Endothelial cell of umbilical vein (primary cell): ENCODE measurements around the gene TMEM81. TPM values are rescaled to one million over a fixed set of nuclear protein-coding genes. Genes with fewer than 3 reads are reported as not detected.

Source experiments
- BruUV-seq: library from RNA; stranded (reverse); fragments of 400-500 nt; replicated peaks from 2 replicates; lab custom pipeline; 2021; lab: Mats Ljungman, UMichigan
- CTCF ChIA-PET: fragments of 300-600, 350-600 bp; sonication (Branson Sonifier 250); formaldehyde crosslinking; loops from one replicate; lab custom pipeline; 2021; ENCODE audit warnings: antibody characterized with exemption, inconsistent platforms; lab: Charles Lee
- POLR2A ChIA-PET: fragments of 300-600, 350-600 bp; sonication (Branson Sonifier 250); formaldehyde crosslinking; loops from one replicate; lab custom pipeline; 2021; ENCODE audit warnings: antibody characterized with exemption, inconsistent platforms; lab: Charles Lee
- DNase-seq: peaks from one replicate; pipeline ENCODE4 v3.0.0-alpha.2; 2011; ENCODE audit warnings: low read depth, low spot score
- FAIRE-seq: peaks from 2 replicates; lab custom pipeline; 2011; peaks lifted over from hg19 to GRCh38; lab: Jason Lieb, UNC
- H2AFZ ChIP-seq: 2 replicates; pipeline ENCODE4 v1.6.0; 2012; ENCODE audit warnings: low read depth, low read length, control low read depth, inconsistent platforms
- H3K27ac ChIP-seq: 2 replicates; pipeline ENCODE4 v1.5.1; 2011; ENCODE audit warnings: low read depth, mild to moderate bottlenecking, control low read depth, low read length, moderate library complexity; ENCODE audit not compliant: insufficient read depth
- H3K27me3 ChIP-seq, 2 experiments: 2 replicates each; pipeline versions ENCODE4 v1.6.0 to v1.6.1; 2011; ENCODE audit warnings: low read length in 2 of 2, mixed read lengths in 1 of 2; ENCODE audit not compliant: control insufficient read depth in 2 of 2, insufficient read depth in 2 of 2
- H3K36me3 ChIP-seq, 2 experiments: 2 replicates in 1 of 2; 3 replicates in 1 of 2; pipeline ENCODE4 v1.5.1; 2011; ENCODE audit warnings: low read length in 2 of 2, mild to moderate bottlenecking in 1 of 2, moderate library complexity in 1 of 2; ENCODE audit not compliant: control insufficient read depth in 2 of 2, insufficient read depth in 2 of 2; ENCODE audit errors: extremely low read depth in 1 of 2
- H3K4me1 ChIP-seq: 3 replicates; pipeline ENCODE4 v1.5.1; 2011; ENCODE audit warnings: mild to moderate bottlenecking, low read length; ENCODE audit not compliant: control insufficient read depth, insufficient read depth; ENCODE audit errors: extremely low read depth
- H3K4me2 ChIP-seq: 2 replicates; pipeline ENCODE4 v1.6.1; 2011; ENCODE audit warnings: low read length, control low read depth, mixed read lengths; ENCODE audit not compliant: insufficient read depth
- H3K4me3 ChIP-seq, 3 experiments: fragments of 200-600 bp in 1 of 3; sonication (generic), shearing (Covaris generic) in 1 of 3; replicated peaks in 1 of 3; 2 replicates each; pipeline ENCODE4 v1.5.1; 2011 to 2016; ENCODE audit warnings: control low read depth in 3 of 3, low read length in 3 of 3, mild to moderate bottlenecking in 2 of 3, inconsistent platforms in 1 of 3, low read depth in 1 of 3, moderate library complexity in 1 of 3; ENCODE audit not compliant: insufficient read depth in 1 of 3
- H3K79me2 ChIP-seq: 2 replicates; pipeline ENCODE4 v1.6.0; 2012; ENCODE audit warnings: low read length, inconsistent platforms; ENCODE audit not compliant: control insufficient read depth, insufficient read depth
- H3K9ac ChIP-seq: replicated peaks from 2 replicates; pipeline ENCODE3; 2011; ENCODE audit warnings: low read length, control low read depth; ENCODE audit not compliant: insufficient read depth; ENCODE audit errors: extremely low read depth
- H3K9me1 ChIP-seq: replicated peaks from 3 replicates; pipeline ENCODE4 v1.6.0; 2011; ENCODE audit warnings: mild to moderate bottlenecking, low read length; ENCODE audit not compliant: control insufficient read depth, insufficient read depth; ENCODE audit errors: extremely low read depth
- H3K9me3 ChIP-seq: replicated peaks from 2 replicates; pipeline ENCODE4 v1.5.1; 2012; ENCODE audit warnings: low read length, inconsistent platforms; ENCODE audit not compliant: control insufficient read depth, insufficient read depth
- H4K20me1 ChIP-seq: replicated peaks from 2 replicates; pipeline ENCODE3; 2011; ENCODE audit warnings: mild to moderate bottlenecking, low read length; ENCODE audit not compliant: control insufficient read depth, insufficient read depth; ENCODE audit errors: extremely low read depth
- CTCF ChIP-seq, 2 donors: IDR thresholded peaks; 1 replicate in 1 of 2; 2 replicates in 1 of 2; pipeline ENCODE4 v1.5.1; 2011; ENCODE audit warnings: low read length in 2 of 2, mild to moderate bottlenecking in 2 of 2, moderate library complexity in 2 of 2, control low read depth in 1 of 2, inconsistent platforms in 1 of 2, low read depth in 1 of 2; ENCODE audit not compliant: insufficient read depth in 1 of 2; ENCODE audit errors: extremely low read depth in 1 of 2
- EZH2 ChIP-seq: IDR thresholded peaks from 2 replicates; pipeline ENCODE4 v1.6.1; 2012; ENCODE audit warnings: borderline replicate concordance, low read depth, mild to moderate bottlenecking, moderate library complexity, low read length, inconsistent platforms; ENCODE audit not compliant: severe bottlenecking
- FOS ChIP-seq: IDR thresholded peaks from 2 replicates; pipeline ENCODE4 v1.6.1; 2011; ENCODE audit warnings: mild to moderate bottlenecking, low read length, moderate library complexity, borderline replicate concordance; ENCODE audit not compliant: insufficient read depth
- GATA2 ChIP-seq: IDR thresholded peaks from 2 replicates; pipeline ENCODE4 v1.7.0; 2011; ENCODE audit warnings: low read depth, mild to moderate bottlenecking, moderate library complexity, mixed read lengths, low read length; ENCODE audit not compliant: insufficient read length, insufficient read depth
- JUN ChIP-seq: IDR thresholded peaks from 2 replicates; pipeline ENCODE4 v1.6.1; 2011; ENCODE audit warnings: borderline replicate concordance, low read depth; ENCODE audit not compliant: insufficient read length, insufficient read depth
- MAX ChIP-seq: IDR thresholded peaks from 2 replicates; pipeline ENCODE4 v1.6.1; 2011; ENCODE audit not compliant: insufficient read depth, insufficient read length
- MYC ChIP-seq: IDR thresholded peaks from one replicate; pipeline ENCODE4 v1.6.1; 2011; ENCODE audit warnings: mild to moderate bottlenecking, low read depth, low read length
- POLR2A ChIP-seq: IDR thresholded peaks from 2 replicates; pipeline ENCODE4 v1.6.1; 2012; ENCODE audit warnings: low read depth, mild to moderate bottlenecking, control low read depth, low read length
- POLR2AphosphoS5 ChIP-seq: IDR thresholded peaks from 2 replicates; pipeline ENCODE4 v1.6.1; 2012; ENCODE audit warnings: low read depth, mild to moderate bottlenecking, control low read depth, low read length, moderate library complexity; ENCODE audit not compliant: insufficient read depth
- dilution Hi-C: fragments of 300-500 bp; cut with MboI; formaldehyde crosslinking; loops from one replicate; pipeline ENCODE4 v1.15.0; 2019; ENCODE audit warnings: low sequenced_read_pairs; ENCODE audit not compliant: extremely low pct_ligation_motif_present
- intact Hi-C: fragments of 100-400 bp; cut with micrococcal nuclease; formaldehyde crosslinking; loops from one replicate; pipeline ENCODE4 v1.10.0; 2022
- polyA plus RNA-seq, 4 experiments: library from polyadenylated mRNA; depleted of rRNA in 3 of 4; stranded (reverse) in 3 of 4; unstranded in 1 of 4; fragments of >200 nt; gene quantifications; 2 replicates each; pipeline versions ENCODE4 v1.2.1 to v1.2.3, GENCODE V29; 2011 to 2012; ENCODE audit warnings: missing spikeins in 1 of 4
- total RNA-seq: library from RNA; stranded (reverse); gene quantifications from 2 replicates; pipeline ENCODE4 v1.2.3, GENCODE V29; 2021

Gene TMEM81
- total and polyA plus RNA-seq, 2 donors (not counting 3 experiments of a cell fraction or from before 2014, with no cell fraction given): 1.5 to 2.9 TPM

GRCh38 chr1:205082431-205082830 is 1.8 kb downstream of the TMEM81 start:
- intact Hi-C loops: no loop called here
- H3K4me3 ChIP-seq: no peak overlapping the region
- H3K27me3 ChIP-seq: no peaks in the 10 kb centered on the region
- no peak overlapping the region for H3K27ac ChIP-seq
- no peaks in the 10 kb centered on the region for H3K79me2 ChIP-seq
- H3K9ac ChIP-seq: no peak overlapping the region
- CTCF ChIA-PET: interaction anchor here (0.7 to 3.1 kb wide), 2 partner anchors 21 to 23 kb away, joined by 3 to 21 read pairs; no protein-coding TSS in a partner anchor
- TF ChIP-seq POLR2AphosphoS5 (no peak), GATA2 (no peak)
- POLR2A ChIA-PET: no interaction called here
- no peaks in the 10 kb centered on the region for H3K9me1 ChIP-seq
- H3K36me3 ChIP-seq: peaks cover 0 to 2% of the 10 kb centered on the region in 2 experiments
- dilution Hi-C loops: no loop called here
- no peak for FAIRE-seq
- H4K20me1 ChIP-seq: no peaks in the 10 kb centered on the region
- DNase-seq: no peak
- H2AFZ ChIP-seq: no peak overlapping the region
- H3K4me1 ChIP-seq: no peaks in the 10 kb centered on the region
- no TSS peak for BruUV-seq
- H3K4me2 ChIP-seq: no peak overlapping the region
- no peaks in the 10 kb centered on the region for H3K9me3 ChIP-seq

- no peak overlapping the region for H3K9ac ChIP-seq
- no peaks in the 10 kb centered on the region for H3K9me1 ChIP-seq
- H4K20me1 ChIP-seq: no peaks in the 10 kb centered on the region
- H2AFZ ChIP-seq: no peak overlapping the region
- no peaks in the 10 kb centered on the region for H3K27me3 ChIP-seq
- intact Hi-C loops (no loop called here), dilution Hi-C loops (no loop called here)
- H3K4me1 ChIP-seq: no peaks in the 10 kb centered on the region
- no peaks in the 10 kb centered on the region for H3K36me3 ChIP-seq
- no peaks in the 10 kb centered on the region for H3K9me3 ChIP-seq
- ChIA-PET CTCF (interaction anchor here (5.3 kb wide), 1 partner anchor 16 kb away, joined by 63 read pairs; no protein-coding TSS in a partner anchor), POLR2A (no interaction called here)
- H3K27ac ChIP-seq: no peak overlapping the region
- TF ChIP-seq GATA2: no peak
- no peak for TF ChIP-seq MYC
- TF ChIP-seq POLR2A: no peak
- TF ChIP-seq CTCF (IDR thresholded peaks at IDR 0.05; ENCODE audit: extremely low read depth in 1 of 2, insufficient read depth in 1 of 2, low read depth in 1 of 2, low read length in 2 of 2): no peak
- no peak for TF ChIP-seq MAX
- no peak for TF ChIP-seq EZH2
- no peak for TF ChIP-seq FOS
- TF ChIP-seq JUN: no peak
- TF ChIP-seq POLR2AphosphoS5: no peak
- no peak overlapping the region for H3K4me3 ChIP-seq
- DNase-seq: no peak
- H3K79me2 ChIP-seq: no peaks in the 10 kb centered on the region
- FAIRE-seq: no peak
- no TSS peak for BruUV-seq
- no peak overlapping the region for H3K4me2 ChIP-seq
Observed at GRCh38 chr1:205077934-205078311, 6.3 kb downstream of the TMEM81 start.
